ENCODE results near the gene ERMAP.

The ERMAP gene

DNA sequence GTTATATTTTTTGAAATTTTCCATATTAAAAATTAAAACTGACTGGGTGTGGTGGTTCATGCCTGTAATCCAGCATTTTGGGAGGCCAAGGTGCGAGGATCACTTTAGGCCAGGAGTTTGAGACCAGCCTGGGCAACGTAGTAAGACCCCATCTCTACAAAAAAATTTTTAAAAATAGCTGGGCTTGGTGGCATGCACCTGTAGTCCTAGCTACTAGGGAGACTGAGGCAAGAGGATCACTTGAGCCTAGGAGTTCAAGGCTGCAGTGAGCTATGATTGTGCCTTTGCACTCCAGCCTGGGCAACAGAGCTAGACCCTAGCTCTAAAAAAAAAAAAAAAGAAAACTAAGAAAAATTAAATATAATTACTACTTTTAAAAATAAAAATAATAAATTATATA is 4.8 kb downstream of the ERMAP start:
- TF ChIP-seq CTCF (IDR thresholded peaks at IDR 0.05; ENCODE audit: low read depth, low read length), result no peak

GRCh38 chr1:42822800-42823392 is 6.0 kb downstream of the ERMAP start:
- H3K4me3 ChIP-seq (replicated peaks in 1 of 2; ENCODE audit: low read depth in 2 of 2, low read length in 2 of 2), result no peak overlapping the region
- peak; percentile 43 to 70 for DNase-seq (ENCODE audit: low read depth in 2 of 2)
- TF ChIP-seq CTCF (IDR thresholded peaks at IDR 0.05; ENCODE audit: low read depth, low read length), result no peak

More for the DNA sequence above, 4.8 kb downstream of the ERMAP start:
- no peak overlapping the region for H3K4me3 ChIP-seq (replicated peaks in 1 of 2; ENCODE audit: low read depth in 2 of 2, low read length in 2 of 2)
- DNase-seq (ENCODE audit: low read depth in 2 of 2), result no peak

DNA sequence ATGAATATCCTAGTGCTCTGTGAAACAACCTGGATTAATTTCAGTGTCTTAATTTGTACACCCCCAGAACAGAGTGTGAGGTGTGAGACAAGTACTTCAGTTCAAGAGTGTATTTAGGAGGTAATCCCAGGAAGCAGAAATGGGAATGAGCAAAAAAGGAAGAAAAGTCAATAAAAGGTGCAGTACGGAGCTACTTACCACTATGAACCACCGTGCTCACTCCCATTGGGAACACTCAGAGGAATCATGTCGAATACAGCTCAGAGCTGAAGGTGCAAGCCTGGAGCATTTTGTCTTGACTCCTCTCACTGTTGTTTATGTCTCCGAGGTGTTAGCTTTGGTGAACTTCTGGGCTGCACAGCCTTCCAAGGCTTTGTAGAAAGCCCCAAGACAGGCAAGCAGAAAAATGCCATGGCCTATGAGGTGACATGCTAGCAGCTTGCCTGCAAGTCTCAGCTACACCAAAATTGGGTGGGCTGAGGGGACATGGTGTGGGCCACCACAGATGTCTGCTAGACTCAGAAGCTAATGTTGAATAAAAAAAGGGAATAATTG is 7.6 kb downstream of the ERMAP start:
- DNase-seq (ENCODE audit: low read depth in 2 of 2), result no peak
- H3K4me3 ChIP-seq (replicated peaks in 1 of 2; ENCODE audit: low read depth in 2 of 2, low read length in 2 of 2), result no peak overlapping the region
- TF ChIP-seq CTCF (IDR thresholded peaks at IDR 0.05; ENCODE audit: low read depth, low read length), result no peak

DNA sequence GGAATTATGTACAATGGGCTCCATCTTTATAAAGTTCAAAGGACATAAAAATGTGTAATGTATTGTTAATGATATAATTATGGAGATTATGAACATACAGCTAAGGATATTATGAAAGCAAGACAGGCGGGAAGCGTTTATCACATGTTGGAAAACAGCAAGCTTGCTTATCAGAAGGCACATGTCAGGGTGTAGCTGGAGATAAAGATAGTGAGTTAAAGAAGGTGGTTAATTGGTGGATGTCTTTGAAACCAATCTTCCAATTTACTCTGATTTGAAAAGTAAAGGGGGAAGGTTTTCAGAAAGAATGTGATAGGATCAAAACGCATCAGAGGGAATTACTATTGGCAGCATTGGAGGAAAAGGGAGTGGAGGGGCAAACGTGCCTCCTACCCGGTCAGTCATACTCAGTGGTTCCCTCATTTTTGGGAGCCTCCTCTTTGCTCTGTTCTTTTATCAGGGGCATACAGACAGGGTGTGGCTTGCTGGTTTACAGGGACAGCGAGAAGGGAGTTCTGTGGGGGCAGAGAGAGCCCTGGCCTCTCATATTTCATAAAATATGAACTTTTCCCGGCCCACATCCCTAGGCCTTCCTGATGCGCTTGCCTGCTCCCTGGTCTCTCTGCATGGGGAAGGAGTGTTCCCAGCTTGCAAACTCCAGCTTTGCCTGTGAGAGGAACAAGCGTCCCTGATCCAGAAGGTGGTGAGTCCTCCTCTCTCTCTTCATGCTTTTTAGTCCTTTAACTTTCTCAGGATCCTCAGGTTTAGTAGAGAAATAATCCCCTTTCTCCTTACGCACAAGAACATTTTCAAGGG is 8.3 kb downstream of the ERMAP start:
- no peak for DNase-seq (ENCODE audit: low read depth in 2 of 2)
- TF ChIP-seq CTCF (IDR thresholded peaks at IDR 0.05; ENCODE audit: low read depth, low read length), result no peak

GRCh38 chr1:42830631-42831030 is 13.7 kb downstream of the ERMAP start:
- TF ChIP-seq CTCF (IDR thresholded peaks at IDR 0.05; ENCODE audit: low read depth, low read length), result no peak
- no peak overlapping the region for H3K4me3 ChIP-seq (replicated peaks in 1 of 2; ENCODE audit: low read depth in 2 of 2, low read length in 2 of 2)
- no peak for DNase-seq (ENCODE audit: low read depth in 2 of 2)

More for the DNA sequence above, 8.3 kb downstream of the ERMAP start:
- H3K4me3 ChIP-seq (replicated peaks in 1 of 2; ENCODE audit: low read depth in 2 of 2, low read length in 2 of 2), result no peak overlapping the region

- no peak overlapping the region for H3K4me3 ChIP-seq (replicated peaks in 1 of 2; ENCODE audit: low read depth in 2 of 2, low read length in 2 of 2)
- TF ChIP-seq CTCF (IDR thresholded peaks at IDR 0.05; ENCODE audit: low read depth, low read length), result no peak
- DNase-seq (ENCODE audit: low read depth in 2 of 2), result no peak
These were observed 14.4 kb downstream of the ERMAP start for GRCh38 chr1:42831273-42831672.

Measured in cardiac fibroblast (primary cell).